Activated naive CD4-positive, alpha-beta T cell treated with anti-CD3 and anti-CD28 coated beads, Interleukin-2, amount 10 ng/mL, durations not matched to agents 7 days and 5 days (primary cell): ENCODE results near the gene CHDH.

ENCODE experiments used
- CTCF ChIA-PET: fragments of 350-600 bp; sonication (Branson Sonifier 250); formaldehyde crosslinking; loops from one replicate; lab custom pipeline; 2021; ENCODE audit warnings: antibody characterized with exemption; lab: Charles Lee
- DNase-seq: peaks from one replicate; pipeline ENCODE4 v3.0.0-alpha.2; 2020
- H3K27ac Mint-ChIP-seq: one replicate; pipeline ENCODE4 v1.8.0; 2021; ENCODE audit warnings: mild to moderate bottlenecking, moderate library complexity, mixed read lengths
- H3K27me3 Mint-ChIP-seq: one replicate; pipeline ENCODE4 v1.8.0; 2021; ENCODE audit warnings: mild to moderate bottlenecking, mixed read lengths
- H3K36me3 Mint-ChIP-seq: one replicate; pipeline ENCODE4 v1.8.0; 2021; ENCODE audit warnings: mixed read lengths
- H3K4me1 Mint-ChIP-seq: one replicate; pipeline ENCODE4 v1.8.0; 2021; ENCODE audit warnings: mixed read lengths
- H3K4me3 Mint-ChIP-seq: one replicate; pipeline ENCODE4 v1.8.0; 2021; ENCODE audit warnings: mild to moderate bottlenecking, moderate library complexity, mixed read lengths
- H3K9me3 Mint-ChIP-seq: one replicate; pipeline ENCODE4 v1.8.0; 2021; ENCODE audit warnings: mixed read lengths

CHDH gene

DNA sequence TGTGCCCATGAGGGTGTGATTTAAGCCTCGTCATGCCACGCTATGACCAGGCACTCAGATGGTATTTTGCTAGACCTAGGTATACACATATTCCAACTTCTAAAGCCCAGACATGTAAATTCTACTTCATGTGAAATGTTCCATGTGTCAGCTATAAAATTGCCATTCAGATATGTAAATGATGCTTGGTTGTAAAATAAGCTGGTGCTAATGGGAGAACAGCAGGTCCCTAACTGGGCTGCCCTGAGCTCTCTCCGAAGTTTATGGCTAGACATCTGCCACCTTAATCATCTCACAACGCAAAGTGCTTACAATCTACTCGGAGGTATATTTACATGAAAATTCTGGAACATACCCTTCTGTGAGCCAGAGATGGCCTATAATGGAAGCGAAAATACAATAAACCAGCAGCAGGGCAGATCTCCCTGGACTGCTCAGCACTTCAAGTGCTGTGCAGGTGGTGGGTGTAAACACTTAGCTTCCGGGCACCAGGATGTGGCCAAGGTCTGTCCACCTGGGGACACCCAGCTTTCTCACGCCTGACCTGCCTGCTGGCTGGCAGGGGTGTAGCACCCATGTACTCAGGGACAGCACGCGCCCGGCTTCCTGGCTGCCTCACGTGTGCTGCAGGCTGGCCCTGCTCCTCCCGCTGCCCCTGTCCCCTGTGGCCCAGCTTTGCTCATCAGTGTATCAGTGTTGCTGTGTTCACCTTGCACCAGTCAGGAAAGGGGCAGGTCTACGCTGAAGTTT, 82.0 kb downstream of the CHDH start:
- no peaks in the 10 kb centered on the region for H3K36me3 Mint-ChIP-seq
- no peak for DNase-seq
- no peak overlapping the region for H3K27ac Mint-ChIP-seq
- CTCF ChIA-PET: no interaction called here
- no peaks in the 10 kb centered on the region for H3K9me3 Mint-ChIP-seq
- H3K4me3 Mint-ChIP-seq: no peak overlapping the region
- H3K4me1 Mint-ChIP-seq: no peaks in the 10 kb centered on the region
- H3K27me3 Mint-ChIP-seq: peaks cover 16% of the 10 kb centered on the region

DNA sequence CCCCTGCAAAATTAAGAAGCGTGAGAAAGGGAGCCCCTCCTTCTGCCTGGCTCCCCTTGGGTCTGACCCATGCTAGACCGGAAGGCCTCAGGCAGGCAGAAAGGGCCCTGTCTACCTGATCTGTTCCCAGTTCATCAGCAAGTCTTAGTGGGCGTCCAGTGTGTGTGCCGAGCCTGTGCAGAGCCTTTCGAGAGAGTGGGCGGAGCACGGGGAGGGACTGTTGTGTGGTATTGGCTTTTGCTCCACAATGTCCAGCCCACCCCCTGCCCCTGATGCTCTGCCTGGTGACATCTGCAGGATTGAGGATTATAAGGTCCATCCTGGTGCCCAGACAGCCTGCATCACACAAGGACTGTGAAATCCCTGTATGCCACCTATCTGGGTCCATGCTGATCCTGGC, 82.9 kb downstream of the CHDH start:
- no peak overlapping the region for H3K27ac Mint-ChIP-seq
- H3K27me3 Mint-ChIP-seq: peaks cover 9% of the 10 kb centered on the region
- no peak overlapping the region for H3K4me3 Mint-ChIP-seq
- CTCF ChIA-PET: no interaction called here
- no peak for DNase-seq
- no peaks in the 10 kb centered on the region for H3K4me1 Mint-ChIP-seq
- no peaks in the 10 kb centered on the region for H3K9me3 Mint-ChIP-seq
- no peaks in the 10 kb centered on the region for H3K36me3 Mint-ChIP-seq
